ENCODE measurements around the gene TMEM123.

DNA sequence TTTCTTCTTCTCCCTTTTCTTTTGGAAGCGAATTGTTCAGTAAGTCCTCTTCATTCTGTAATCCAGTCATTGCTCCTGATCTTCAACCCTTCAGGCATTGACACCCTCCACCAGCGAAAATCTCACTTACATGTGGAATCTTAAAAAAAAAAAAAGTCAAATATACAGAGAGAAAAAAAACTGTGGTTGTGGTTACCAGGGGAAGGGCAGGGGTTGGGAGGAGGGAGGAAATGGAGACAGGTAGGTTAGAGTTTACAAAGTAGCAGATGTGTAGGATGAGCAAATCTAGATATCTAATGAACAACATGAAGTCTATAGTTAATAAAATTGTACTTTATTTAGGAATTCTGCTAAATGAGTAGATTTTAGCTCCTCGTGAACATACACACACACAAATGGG, 17.7 kb upstream of the TMEM123 start:
- TF ChIP-seq, protein P1, sequence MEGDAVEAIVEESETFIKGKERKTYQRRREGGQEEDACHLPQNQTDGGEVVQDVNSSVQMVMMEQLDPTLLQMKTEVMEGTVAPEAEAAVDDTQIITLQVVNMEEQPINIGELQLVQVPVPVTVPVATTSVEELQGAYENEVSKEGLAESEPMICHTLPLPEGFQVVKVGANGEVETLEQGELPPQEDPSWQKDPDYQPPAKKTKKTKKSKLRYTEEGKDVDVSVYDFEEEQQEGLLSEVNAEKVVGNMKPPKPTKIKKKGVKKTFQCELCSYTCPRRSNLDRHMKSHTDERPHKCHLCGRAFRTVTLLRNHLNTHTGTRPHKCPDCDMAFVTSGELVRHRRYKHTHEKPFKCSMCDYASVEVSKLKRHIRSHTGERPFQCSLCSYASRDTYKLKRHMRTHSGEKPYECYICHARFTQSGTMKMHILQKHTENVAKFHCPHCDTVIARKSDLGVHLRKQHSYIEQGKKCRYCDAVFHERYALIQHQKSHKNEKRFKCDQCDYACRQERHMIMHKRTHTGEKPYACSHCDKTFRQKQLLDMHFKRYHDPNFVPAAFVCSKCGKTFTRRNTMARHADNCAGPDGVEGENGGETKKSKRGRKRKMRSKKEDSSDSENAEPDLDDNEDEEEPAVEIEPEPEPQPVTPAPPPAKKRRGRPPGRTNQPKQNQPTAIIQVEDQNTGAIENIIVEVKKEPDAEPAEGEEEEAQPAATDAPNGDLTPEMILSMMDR (conservative IDR thresholded peaks at IDR 0.05 in 1 of 2, IDR thresholded peaks at IDR 0.05 in 1 of 2; ENCODE audit: extremely low read depth in 1 of 2, insufficient read depth in 1 of 2, low read depth in 1 of 2, low read length in 2 of 2), result no peak
- TF ChIP-seq EZH2 (IDR thresholded peaks at IDR 0.05; ENCODE audit: borderline replicate concordance, low read length), result no peak

All from mammary epithelial cell (primary cell).